ENCODE measurements around the gene MAP6D1. TPM values are rescaled to one million over a fixed set of nuclear protein-coding genes. Genes with fewer than 3 reads are reported as not detected.

MAP6D1 gene
- total RNA-seq, 1 experiment from 2014 or later = 7.1 TPM

GRCh38 chr3:183837894-183838293, 12.5 kb upstream of the MAP6D1 start:
- H3K36me3 Mint-ChIP-seq (ENCODE audit: insufficient read depth in 1 of 3, low read depth in 3 of 3) = peaks cover 8 to 66% (median 54%) of the 10 kb centered on the region in 3 experiments; a peak in 6 of 7 replicates
- Histone ChIP-seq H3K79me2 (ENCODE audit: insufficient read depth, low read length) (no peaks in the 10 kb centered on the region), H4K91ac (ENCODE audit: insufficient read length, low read depth, low read length) (no peak overlapping the region), H4K8ac (replicated peaks; ENCODE audit: insufficient read length, low read depth, low read length) (no peak overlapping the region), H2BK20ac (ENCODE audit: low read depth, low read length, poor library complexity, severe bottlenecking) (no peak overlapping the region), H3K27me3 (ENCODE audit: insufficient read depth, low read length) (no peaks in the 10 kb centered on the region), H2AFZ (ENCODE audit: low read length) (no peak overlapping the region), H3K4me2 (ENCODE audit: insufficient read depth, insufficient read length, low read length) (no peak overlapping the region), H2BK5ac (ENCODE audit: insufficient read length, low read length) (no peak overlapping the region), H3K9me3 (ENCODE audit: control insufficient read depth, low read depth, low read length) (no peaks in the 10 kb centered on the region), H3T11ph (ENCODE audit: low read length) (no peak overlapping the region), H2BK15ac (ENCODE audit: low read depth, low read length) (no peak overlapping the region), H3K23ac (ENCODE audit: insufficient read length, low read depth, low read length) (no peak overlapping the region), H4K5ac (ENCODE audit: insufficient read length, low read depth, low read length) (no peak overlapping the region), H3K4ac (ENCODE audit: low read depth, low read length) (no peak overlapping the region), H4K20me1 (ENCODE audit: control insufficient read depth, insufficient read depth, insufficient read length) (no peaks in the 10 kb centered on the region), H3K23me2 (ENCODE audit: insufficient read length, low read depth, low read length, poor library complexity, severe bottlenecking) (no peaks in the 10 kb centered on the region), H3K14ac (ENCODE audit: insufficient read depth, low read length) (no peak overlapping the region), H3K56ac (ENCODE audit: insufficient read length, low read depth, low read length) (no peak overlapping the region), H3K27ac (ENCODE audit: insufficient read length, low read depth, low read length) (no peak overlapping the region), H2BK12ac (ENCODE audit: insufficient read length, low read depth, low read length) (no peak overlapping the region), H2AK5ac (ENCODE audit: insufficient read length, low read length) (no peak overlapping the region), H2BK120ac (ENCODE audit: low read depth, low read length, poor library complexity, severe bottlenecking) (no peak overlapping the region), H3K18ac (ENCODE audit: insufficient read length, low read depth, low read length) (no peak overlapping the region), H3K4me1 (ENCODE audit: insufficient read depth, low read length) (no peaks in the 10 kb centered on the region), H3K9ac (ENCODE audit: extremely low read depth, insufficient read length, low read length) (no peak overlapping the region), H3K79me1 (ENCODE audit: insufficient read depth, low read depth, low read length, poor library complexity, severe bottlenecking) (no peaks in the 10 kb centered on the region)
- H3K27me3 Mint-ChIP-seq (ENCODE audit: low read depth) = no peaks in the 10 kb centered on the region
- H3K9me3 Mint-ChIP-seq = no peaks in the 10 kb centered on the region
- no peak for TF ChIP-seq CTCF (conservative IDR thresholded peaks at IDR 0.05)
- no peaks in the 10 kb centered on the region for H3K4me1 Mint-ChIP-seq
- WGBS (ENCODE audit: extremely low coverage, insufficient read length, low lambda C conversion rate) = no CpG with 5 or more reads among the region's 3 CpGs
- no peak overlapping the region for H3K27ac Mint-ChIP-seq
- H3K4me3 Mint-ChIP-seq = no peak overlapping the region
- DNase-seq = no peak

Measured in H9 (cell line).